ENCODE measurements around the gene CTSZ.

GRCh38 chr20:59024111-59024530, 17.1 kb upstream of the CTSZ start:
- TF ChIP-seq CTCF (IDR thresholded peaks at IDR 0.05; ENCODE audit: borderline replicate concordance, extremely low read depth, low read length, poor library complexity, severe bottlenecking) (no peak), EZH2 (IDR thresholded peaks at IDR 0.05; ENCODE audit: borderline replicate concordance, low read depth, low read length, severe bottlenecking) (no peak)

All from DND-41 (cell line).